ENCODE data around the gene MYMK. TPM values are rescaled to one million over a fixed set of nuclear protein-coding genes. Genes with fewer than 3 reads are reported as not detected.
A peak's percentile ranks its signal among the peaks of the same experiment; 100 is the strongest.

MYMK gene
- total and polyA plus RNA-seq, 2 of the 4 experiments (the other 2 are of a cell fraction): not detected

DNA sequence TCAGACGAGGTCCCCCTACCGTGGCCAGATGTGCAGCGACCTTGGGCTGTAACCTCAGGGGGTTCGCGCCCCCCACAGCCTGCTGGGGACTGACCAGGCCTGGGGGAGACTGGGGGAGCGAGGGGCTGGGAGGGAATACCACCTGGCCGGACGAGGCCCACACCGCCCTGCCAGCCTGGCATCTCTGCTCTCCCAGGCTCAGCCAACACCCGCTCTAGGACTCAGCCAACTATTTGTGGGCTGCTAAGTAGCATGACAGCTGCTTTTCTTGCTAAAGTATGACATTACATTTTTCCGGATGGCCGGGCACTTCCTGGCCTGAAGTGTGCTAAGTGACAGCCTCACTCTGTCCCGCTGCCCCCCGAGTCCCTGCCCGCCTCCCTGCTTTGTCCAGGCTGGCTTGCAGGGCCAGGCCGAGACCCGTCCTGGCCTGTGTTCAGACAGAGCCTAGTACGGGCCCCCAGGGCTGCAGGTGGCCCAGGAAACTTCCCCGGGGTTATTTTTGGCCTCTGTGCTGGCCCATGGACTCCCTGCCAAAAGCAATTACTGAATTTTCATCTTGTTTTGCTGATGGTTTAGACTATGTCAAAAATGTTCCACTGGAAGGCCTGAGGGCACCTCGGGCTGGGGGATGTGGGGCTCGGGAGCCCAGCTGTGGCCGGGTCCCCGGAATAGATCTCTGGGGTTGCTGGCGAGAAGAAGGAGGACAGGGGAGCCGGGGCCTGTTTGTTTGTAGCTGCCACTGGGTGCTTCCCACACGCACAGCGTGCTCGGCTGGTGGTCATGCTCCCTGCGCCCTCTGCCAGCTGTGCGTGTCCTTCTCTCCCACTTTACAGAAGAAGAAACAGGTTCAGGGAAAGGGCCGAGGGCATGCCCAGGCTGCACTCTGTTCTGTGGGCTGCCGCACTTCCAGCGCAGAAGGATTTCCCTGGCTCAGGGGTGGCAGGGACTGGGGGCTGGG, 32.4 kb downstream of the MYMK start:
- Histone ChIP-seq H3K4me2 (ENCODE audit: low read depth, low read length) (no peak overlapping the region), H3K23ac (ENCODE audit: low read depth, low read length) (no peak overlapping the region), H2BK5ac (ENCODE audit: low read depth, low read length, poor library complexity, severe bottlenecking) (no peak overlapping the region), H4K91ac (ENCODE audit: insufficient read depth, low read depth, low read length) (no peak overlapping the region), H3K4ac (ENCODE audit: low read depth, low read length) (no peak overlapping the region), H3K4me1 (ENCODE audit: control insufficient read depth, insufficient read depth, low read length) (peaks cover 4% of the 10 kb centered on the region; the same call in 1 of the 2 replicates), H3K4me3 (ENCODE audit: insufficient read depth, low read depth, low read length) (no peak overlapping the region), H3K9ac (ENCODE audit: low read depth, low read length) (no peak overlapping the region), H3K36me3 (ENCODE audit: control insufficient read depth, insufficient read depth, low read length) (no peaks in the 10 kb centered on the region), H2AK5ac (ENCODE audit: low read depth, low read length) (no peak overlapping the region), H4K20me1 (ENCODE audit: insufficient read depth, low read length) (0 out of 2 replicates have a peak, but pooled peaks cover 5% of the 10 kb centered on the region), H4K5ac (ENCODE audit: low read depth, low read length) (no peak overlapping the region), H3K9me1 (ENCODE audit: insufficient read depth, low read length) (peaks cover 5% of the 10 kb centered on the region; the same call in 1 of the 2 replicates), H4K8ac (ENCODE audit: low read depth in 2 of 2, low read length in 2 of 2) (no peak overlapping the region), H3K79me1 (ENCODE audit: low read depth in 1 of 2, low read length in 2 of 2) (no peaks in the 10 kb centered on the region), H3K27ac (ENCODE audit: insufficient read depth, low read length) (no peak overlapping the region), H2AFZ (replicated peaks; ENCODE audit: low read length, poor library complexity) (peak overlapping the region; percentile 39), H3K14ac (replicated peaks; ENCODE audit: low read depth, low read length) (no peak overlapping the region), H3K56ac (ENCODE audit: extremely low read depth, insufficient read depth, low read length) (no peak overlapping the region), H2BK120ac (ENCODE audit: low read depth, low read length) (no peak overlapping the region), H3K9me3 (ENCODE audit: control insufficient read depth, insufficient read depth, low read length) (no peaks in the 10 kb centered on the region), H3K27me3 (ENCODE audit: control insufficient read depth, insufficient read depth, low read length) (peaks cover 44% of the 10 kb centered on the region), H3K18ac (ENCODE audit: low read depth, low read length) (no peak overlapping the region), H2BK20ac (ENCODE audit: low read depth, low read length) (no peak overlapping the region), H2BK15ac (ENCODE audit: low read depth, low read length) (no peak overlapping the region), H2AK9ac (replicated peaks; ENCODE audit: low read depth, low read length, poor library complexity) (no peak overlapping the region)
- dilution Hi-C loops (cut with HindIII; ENCODE audit: low sequenced_read_pairs, unreplicated experiment): no loop called here
- in situ Hi-C loops (cut with MboI; ENCODE audit: low sequenced_read_pairs): loop anchor here (25.0 kb wide), 1 partner anchor 455 kb away; the partner anchor contains the start of gene GTF3C5
- ChIA-PET POLR2A (ENCODE audit: unreplicated experiment) (no interaction called here), CTCF (no interaction called here)
- no TSS peak for BruUV-seq (replicated peaks)
- 41% methylated on average over 24 of the region's 33 CpGs; no CpG with 5 or more reads in 1 of the 2 experiments for WGBS, 2 experiments (ENCODE audit: extremely low coverage in 2 of 2, insufficient read length in 1 of 2)
- peak; percentile 31 for ATAC-seq (ENCODE audit: low read depth)
- DNase-seq: no peak
- intact Hi-C loops (cut with micrococcal nuclease): no loop called here
- TF ChIP-seq, protein P1, sequence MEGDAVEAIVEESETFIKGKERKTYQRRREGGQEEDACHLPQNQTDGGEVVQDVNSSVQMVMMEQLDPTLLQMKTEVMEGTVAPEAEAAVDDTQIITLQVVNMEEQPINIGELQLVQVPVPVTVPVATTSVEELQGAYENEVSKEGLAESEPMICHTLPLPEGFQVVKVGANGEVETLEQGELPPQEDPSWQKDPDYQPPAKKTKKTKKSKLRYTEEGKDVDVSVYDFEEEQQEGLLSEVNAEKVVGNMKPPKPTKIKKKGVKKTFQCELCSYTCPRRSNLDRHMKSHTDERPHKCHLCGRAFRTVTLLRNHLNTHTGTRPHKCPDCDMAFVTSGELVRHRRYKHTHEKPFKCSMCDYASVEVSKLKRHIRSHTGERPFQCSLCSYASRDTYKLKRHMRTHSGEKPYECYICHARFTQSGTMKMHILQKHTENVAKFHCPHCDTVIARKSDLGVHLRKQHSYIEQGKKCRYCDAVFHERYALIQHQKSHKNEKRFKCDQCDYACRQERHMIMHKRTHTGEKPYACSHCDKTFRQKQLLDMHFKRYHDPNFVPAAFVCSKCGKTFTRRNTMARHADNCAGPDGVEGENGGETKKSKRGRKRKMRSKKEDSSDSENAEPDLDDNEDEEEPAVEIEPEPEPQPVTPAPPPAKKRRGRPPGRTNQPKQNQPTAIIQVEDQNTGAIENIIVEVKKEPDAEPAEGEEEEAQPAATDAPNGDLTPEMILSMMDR (conservative IDR thresholded peaks at IDR 0.05; ENCODE audit: low read depth, low read length): no peak
- TF ChIP-seq CEBPB (IDR thresholded peaks at IDR 0.05; ENCODE audit: low read depth, low read length): no peak
- no peak for TF ChIP-seq POLR2A (IDR thresholded peaks at IDR 0.05; ENCODE audit: low read depth, low read length)
- TF ChIP-seq CHD1 (IDR thresholded peaks at IDR 0.05; ENCODE audit: low read depth, low read length): no peak
- TF ChIP-seq RAD21 (IDR thresholded peaks at IDR 0.05; ENCODE audit: low read length): no peak
- TF ChIP-seq RFX5 (IDR thresholded peaks at IDR 0.05; ENCODE audit: low read depth, low read length): no peak
- no peak for TF ChIP-seq MXI1 (IDR thresholded peaks at IDR 0.05; ENCODE audit: borderline replicate concordance, low read depth, low read length)
- no peak for TF ChIP-seq FOS (IDR thresholded peaks at IDR 0.05; ENCODE audit: low read depth, low read length)
- TF ChIP-seq SMC3 (IDR thresholded peaks at IDR 0.05; ENCODE audit: low read depth, low read length): no peak
- TF ChIP-seq RCOR1 (IDR thresholded peaks at IDR 0.05; ENCODE audit: insufficient replicate concordance, low read length): no peak
- no peak for TF ChIP-seq NFE2L2 (IDR thresholded peaks at IDR 0.05; ENCODE audit: low read depth, low read length)
- TF ChIP-seq ELK1 (IDR thresholded peaks at IDR 0.05; ENCODE audit: borderline replicate concordance, low read depth, low read length): no peak
- TF ChIP-seq MAZ (IDR thresholded peaks at IDR 0.05; ENCODE audit: borderline replicate concordance, low read depth, low read length): no peak
- no peak for TF ChIP-seq USF2 (IDR thresholded peaks at IDR 0.05; ENCODE audit: low read depth, low read length)
